H1 (cell line): Measurements from ENCODE around the gene EXOSC1.

Experiments
- CHD1 ChIP-seq: IDR thresholded peaks from 2 replicates; pipeline ENCODE4 v1.6.1; 2012; ENCODE audit warnings: low read depth, low read length, improper control_type of control experiment
- EP300 ChIP-seq, 2 experiments: IDR thresholded peaks; 1 replicate in 1 of 2; 2 replicates in 1 of 2; pipeline ENCODE4 v1.6.1; 2011 to 2012; ENCODE audit warnings: low read depth in 2 of 2, low read length in 2 of 2, mild to moderate bottlenecking in 2 of 2, borderline replicate concordance in 1 of 2, inconsistent platforms in 1 of 2, moderate library complexity in 1 of 2
- EZH2 ChIP-seq: fragments of 200-600 bp; sonication (generic); IDR thresholded peaks from 2 replicates; pipeline ENCODE4 v1.7.1; 2012; ENCODE audit warnings: low read depth, mild to moderate bottlenecking, moderate library complexity, low read length, inconsistent platforms; ENCODE audit not compliant: severe bottlenecking
- FOSL1 ChIP-seq: IDR thresholded peaks from 2 replicates; pipeline ENCODE4 v1.6.1; 2011; ENCODE audit warnings: mild to moderate bottlenecking, low read depth, low read length, moderate library complexity; ENCODE audit not compliant: insufficient read depth
- JUND ChIP-seq: IDR thresholded peaks from 2 replicates; pipeline ENCODE4 v1.6.1; 2011; ENCODE audit warnings: mild to moderate bottlenecking, improper control_type of control experiment, low read length
- POLR2A ChIP-seq, 2 experiments: IDR thresholded peaks; 1 replicate in 1 of 2; 2 replicates in 1 of 2; pipeline ENCODE4 v1.6.1; 2011; ENCODE audit warnings: low read depth in 2 of 2, low read length in 2 of 2, mild to moderate bottlenecking in 2 of 2; ENCODE audit errors: control extremely low read depth in 1 of 2
- POLR2AphosphoS5 ChIP-seq: IDR thresholded peaks from 2 replicates; pipeline ENCODE4 v1.6.1; 2011; ENCODE audit warnings: low read depth, low read length
- SUZ12 ChIP-seq: fragments of 200-600 bp; sonication (generic); IDR thresholded peaks from 2 replicates; pipeline ENCODE4 v1.6.1; 2012; ENCODE audit warnings: mild to moderate bottlenecking, inconsistent platforms, low read length, moderate library complexity, mixed read lengths
- TAF7 ChIP-seq: optimal IDR thresholded peaks from 2 replicates; pipeline ENCODE3; 2011; ENCODE audit warnings: low read depth, mild to moderate bottlenecking, inconsistent platforms, low read length, moderate library complexity, borderline replicate concordance
- TF ChIP-seq, protein P1 (sequence below), 3 experiments: IDR thresholded peaks; 1 replicate in 2 of 3; 2 replicates in 1 of 3; pipeline versions ENCODE4 v1.5.1 to v1.6.1; 2011; ENCODE audit warnings: low read length in 3 of 3, mild to moderate bottlenecking in 3 of 3, inconsistent platforms in 2 of 3, low read depth in 1 of 3, moderate library complexity in 1 of 3; ENCODE audit not compliant: insufficient read depth in 1 of 3; ENCODE audit errors: control extremely low read depth in 1 of 3
- TF ChIP-seq, protein P2 (sequence below): IDR thresholded peaks from 2 replicates; pipeline ENCODE4 v1.6.1; 2012; ENCODE audit warnings: low read length, inconsistent platforms

DNA sequence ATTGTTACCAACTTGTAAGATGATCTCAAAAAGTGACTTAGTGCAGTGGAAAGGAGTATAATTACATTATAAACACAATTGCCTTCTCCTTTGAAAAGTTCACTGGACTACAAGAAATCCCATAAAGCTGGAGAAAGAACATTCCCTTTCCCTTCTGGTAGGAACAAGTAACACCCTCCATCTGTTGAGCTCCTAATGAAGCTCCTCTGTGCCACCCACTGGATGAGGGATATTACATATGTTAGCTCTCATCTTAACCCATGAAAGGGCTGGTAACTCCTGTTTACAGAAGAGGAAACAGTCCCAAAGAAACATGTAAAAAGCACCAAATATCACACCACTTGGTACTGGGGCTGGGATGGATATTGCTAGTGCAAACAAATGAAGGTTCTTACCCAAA, 11.8 kb downstream of the EXOSC1 start:
- TF ChIP-seq JUND (no peak), EZH2 (no peak), CHD1 (no peak), POLR2AphosphoS5 (no peak; the same call in 1 of the 2 replicates), FOSL1 (no peak), POLR2A (IDR thresholded peaks at IDR 0.05; ENCODE audit: control extremely low read depth in 1 of 2, low read depth in 2 of 2, low read length in 2 of 2) (no peak), SUZ12 (no peak), TAF7 (no peak), EP300 (IDR thresholded peaks at IDR 0.05; ENCODE audit: borderline replicate concordance in 1 of 2, low read depth in 2 of 2, low read length in 2 of 2) (no peak)
- TF ChIP-seq, protein P1, sequence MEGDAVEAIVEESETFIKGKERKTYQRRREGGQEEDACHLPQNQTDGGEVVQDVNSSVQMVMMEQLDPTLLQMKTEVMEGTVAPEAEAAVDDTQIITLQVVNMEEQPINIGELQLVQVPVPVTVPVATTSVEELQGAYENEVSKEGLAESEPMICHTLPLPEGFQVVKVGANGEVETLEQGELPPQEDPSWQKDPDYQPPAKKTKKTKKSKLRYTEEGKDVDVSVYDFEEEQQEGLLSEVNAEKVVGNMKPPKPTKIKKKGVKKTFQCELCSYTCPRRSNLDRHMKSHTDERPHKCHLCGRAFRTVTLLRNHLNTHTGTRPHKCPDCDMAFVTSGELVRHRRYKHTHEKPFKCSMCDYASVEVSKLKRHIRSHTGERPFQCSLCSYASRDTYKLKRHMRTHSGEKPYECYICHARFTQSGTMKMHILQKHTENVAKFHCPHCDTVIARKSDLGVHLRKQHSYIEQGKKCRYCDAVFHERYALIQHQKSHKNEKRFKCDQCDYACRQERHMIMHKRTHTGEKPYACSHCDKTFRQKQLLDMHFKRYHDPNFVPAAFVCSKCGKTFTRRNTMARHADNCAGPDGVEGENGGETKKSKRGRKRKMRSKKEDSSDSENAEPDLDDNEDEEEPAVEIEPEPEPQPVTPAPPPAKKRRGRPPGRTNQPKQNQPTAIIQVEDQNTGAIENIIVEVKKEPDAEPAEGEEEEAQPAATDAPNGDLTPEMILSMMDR (IDR thresholded peaks at IDR 0.05; ENCODE audit: control extremely low read depth in 1 of 3, insufficient read depth in 1 of 3, low read depth in 1 of 3, low read length in 3 of 3), result no peak
- TF ChIP-seq, protein P2, sequence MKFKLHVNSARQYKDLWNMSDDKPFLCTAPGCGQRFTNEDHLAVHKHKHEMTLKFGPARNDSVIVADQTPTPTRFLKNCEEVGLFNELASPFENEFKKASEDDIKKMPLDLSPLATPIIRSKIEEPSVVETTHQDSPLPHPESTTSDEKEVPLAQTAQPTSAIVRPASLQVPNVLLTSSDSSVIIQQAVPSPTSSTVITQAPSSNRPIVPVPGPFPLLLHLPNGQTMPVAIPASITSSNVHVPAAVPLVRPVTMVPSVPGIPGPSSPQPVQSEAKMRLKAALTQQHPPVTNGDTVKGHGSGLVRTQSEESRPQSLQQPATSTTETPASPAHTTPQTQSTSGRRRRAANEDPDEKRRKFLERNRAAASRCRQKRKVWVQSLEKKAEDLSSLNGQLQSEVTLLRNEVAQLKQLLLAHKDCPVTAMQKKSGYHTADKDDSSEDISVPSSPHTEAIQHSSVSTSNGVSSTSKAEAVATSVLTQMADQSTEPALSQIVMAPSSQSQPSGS, result no peak
